GM19438 (cell line): ENCODE measurements around the gene METTL15.
"Not testable (repeated sequence)": the region's sequence is repeated elsewhere in the genome, so short reads cannot be mapped to it uniquely, and the experiment has no call there.

Experiments used
- ATAC-seq: cut with Tn5 transposase; IDR thresholded peaks from one replicate; pipeline ENCODE4 v1.9.1; 2021; ENCODE audit warnings: low read depth; ENCODE audit not compliant: unreplicated experiment

The METTL15 gene

GRCh38 chr11:28176351-28176750 is 68.2 kb downstream of the METTL15 start:
- ATAC-seq: no peak

GRCh38 chr11:28195449-28195848 is 87.3 kb downstream of the METTL15 start:
- ATAC-seq: no peak

- ATAC-seq: no peak
Measured at GRCh38 chr11:28209906-28210305, 101.7 kb downstream of the METTL15 start.

DNA sequence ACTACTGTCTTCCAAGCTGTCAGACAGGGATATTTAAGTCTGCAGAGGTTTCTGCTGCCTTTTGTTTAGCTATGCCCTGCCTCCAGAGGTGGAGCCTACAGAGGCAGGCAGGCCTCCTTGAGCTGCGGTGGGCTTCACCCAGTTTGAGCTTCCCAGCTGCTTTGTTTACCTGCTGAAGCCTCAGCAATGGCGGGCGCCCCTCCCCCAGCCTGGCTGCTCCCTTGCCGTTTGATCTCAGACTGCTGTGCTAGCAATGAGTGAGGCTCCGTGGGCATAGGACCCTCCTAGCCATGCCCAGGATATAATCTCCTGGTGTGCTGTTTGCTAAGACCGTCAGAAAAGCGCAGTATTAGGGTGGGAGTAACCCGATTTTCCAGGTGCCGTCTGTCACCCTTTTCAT is 113.9 kb downstream of the METTL15 start:
- ATAC-seq: not testable (repeated sequence)

- no peak for ATAC-seq
Measured at GRCh38 chr11:28223577-28223976, 115.4 kb downstream of the METTL15 start.

GRCh38 chr11:28223994-28224393 is 115.8 kb downstream of the METTL15 start:
- ATAC-seq: no peak

DNA sequence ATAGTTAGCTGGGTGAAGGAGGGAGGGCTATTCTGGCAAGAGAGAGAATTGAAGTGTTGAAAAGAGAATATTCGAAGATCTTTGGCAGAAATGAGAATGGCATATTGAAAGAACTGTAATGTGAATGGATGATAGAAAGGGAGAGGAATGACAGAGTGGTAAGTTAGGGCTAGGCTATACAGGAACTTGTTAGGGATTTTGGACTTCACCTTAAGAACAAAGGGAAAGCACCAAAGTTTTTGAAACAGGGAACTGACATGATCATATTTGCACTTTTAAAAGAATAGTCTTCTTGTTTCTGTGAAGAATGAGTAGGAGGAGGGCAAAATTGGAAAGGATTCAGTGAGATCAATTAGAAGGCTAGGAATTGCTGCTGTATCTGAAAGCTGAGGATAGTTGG is 119.3 kb downstream of the METTL15 start:
- no peak for ATAC-seq

DNA sequence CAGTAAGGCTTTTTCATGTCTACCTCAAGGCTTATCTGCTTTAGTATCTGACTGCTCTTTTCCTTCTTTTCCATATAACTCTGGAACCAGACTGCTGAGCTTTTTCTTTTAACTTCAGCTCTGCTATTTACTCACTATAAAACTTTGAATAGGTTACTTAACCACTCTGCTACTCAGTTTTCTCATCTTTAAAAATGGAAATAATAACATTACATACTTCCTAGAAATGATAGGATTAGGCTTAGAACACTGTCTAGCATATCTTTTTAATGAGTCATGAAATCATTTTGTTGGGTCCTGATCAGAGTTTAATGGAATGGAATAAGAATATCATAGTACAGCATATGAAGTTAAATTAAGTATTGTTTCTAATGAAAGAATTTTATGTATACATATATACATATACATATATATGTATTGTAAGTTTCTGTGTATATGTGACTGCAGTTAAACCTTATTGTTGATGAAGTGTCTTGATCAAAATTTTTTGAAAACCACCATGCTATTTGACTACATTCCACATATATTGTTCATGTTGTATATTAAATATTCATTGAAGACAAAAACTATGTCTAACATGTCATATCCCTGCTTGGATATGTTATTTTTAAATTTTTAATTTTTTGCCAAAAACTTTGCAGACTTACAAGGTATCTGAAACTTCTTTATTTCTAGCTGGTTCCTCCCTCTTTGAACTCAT is 120.2 kb downstream of the METTL15 start:
- no peak for ATAC-seq

DNA sequence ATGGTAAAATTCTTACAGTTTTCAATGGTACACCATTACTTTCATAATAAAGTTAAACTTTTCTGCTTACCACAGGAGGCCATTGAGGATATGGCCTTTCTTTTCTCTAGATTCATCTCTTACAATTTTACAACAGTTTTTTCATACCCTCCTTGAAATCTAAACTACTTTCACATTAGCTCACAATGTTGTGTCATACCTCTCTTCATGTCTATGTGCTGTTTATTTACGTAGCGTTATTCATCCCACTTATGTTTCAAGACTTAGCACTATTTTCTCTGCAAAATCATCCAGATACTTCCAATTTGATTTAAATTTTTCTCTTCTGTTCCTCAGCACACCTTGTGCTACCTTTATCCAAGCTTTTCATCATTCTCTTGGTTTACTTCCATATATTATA is 123.3 kb downstream of the METTL15 start:
- ATAC-seq: no peak

DNA sequence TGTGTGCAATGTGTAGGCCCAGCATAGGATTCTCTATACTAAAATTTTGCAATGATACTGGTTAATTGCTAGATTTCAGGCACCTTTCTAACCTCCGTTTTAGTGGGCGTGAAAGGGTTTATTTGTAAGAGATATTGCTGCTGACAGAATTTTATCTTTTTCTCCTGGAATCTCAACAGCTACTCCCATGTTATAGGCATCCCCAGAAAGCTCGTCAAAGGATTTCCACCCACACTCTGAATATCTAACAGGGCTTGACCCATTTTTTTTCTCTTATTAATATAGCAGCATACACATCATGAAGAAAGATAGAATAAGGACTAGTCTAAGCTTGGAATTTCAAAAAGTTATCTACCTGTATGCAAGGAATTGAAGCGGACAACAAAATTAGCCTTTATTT is 124.5 kb downstream of the METTL15 start:
- no peak for ATAC-seq

DNA sequence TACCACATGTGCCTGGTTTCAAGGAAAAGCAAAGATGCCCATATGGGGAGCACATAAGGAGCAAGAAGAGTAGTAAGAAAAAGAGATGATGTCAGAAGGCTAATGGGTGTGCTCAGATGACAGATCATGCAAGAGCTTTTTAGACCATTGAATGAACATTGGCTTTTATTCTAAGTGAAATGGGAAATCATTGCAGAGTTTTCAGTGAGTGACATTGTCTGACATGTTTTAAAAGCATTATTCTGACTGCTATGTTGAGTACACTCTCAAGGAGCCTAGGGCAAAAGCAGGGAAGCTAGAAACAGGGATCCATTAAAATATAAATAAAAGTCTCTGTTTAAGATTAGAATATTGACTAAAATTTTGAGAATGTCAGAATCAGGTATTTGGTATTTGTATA is 133.6 kb downstream of the METTL15 start:
- ATAC-seq: no peak

- ATAC-seq: no peak
Measured at GRCh38 chr11:28242596-28242995, 134.4 kb downstream of the METTL15 start.

DNA sequence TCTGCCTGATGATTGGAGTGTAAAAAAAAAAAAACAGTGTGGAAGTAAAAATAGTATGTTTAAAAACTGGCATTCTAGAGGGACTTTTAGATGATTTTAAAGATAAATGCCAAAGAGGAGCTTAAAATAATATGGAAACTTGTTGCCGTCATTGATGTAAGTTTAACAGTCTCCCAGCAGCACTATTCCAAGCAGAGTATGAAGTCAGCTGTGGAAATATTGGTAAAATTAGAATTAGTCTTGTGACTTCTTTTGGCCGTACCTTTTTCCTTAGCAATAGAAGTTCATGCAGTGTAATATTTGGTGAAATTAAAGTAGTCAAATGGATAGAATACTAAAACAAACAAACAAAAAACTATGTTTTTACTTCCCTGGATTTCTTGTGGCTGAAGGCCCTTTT is 134.9 kb downstream of the METTL15 start:
- no peak for ATAC-seq

DNA sequence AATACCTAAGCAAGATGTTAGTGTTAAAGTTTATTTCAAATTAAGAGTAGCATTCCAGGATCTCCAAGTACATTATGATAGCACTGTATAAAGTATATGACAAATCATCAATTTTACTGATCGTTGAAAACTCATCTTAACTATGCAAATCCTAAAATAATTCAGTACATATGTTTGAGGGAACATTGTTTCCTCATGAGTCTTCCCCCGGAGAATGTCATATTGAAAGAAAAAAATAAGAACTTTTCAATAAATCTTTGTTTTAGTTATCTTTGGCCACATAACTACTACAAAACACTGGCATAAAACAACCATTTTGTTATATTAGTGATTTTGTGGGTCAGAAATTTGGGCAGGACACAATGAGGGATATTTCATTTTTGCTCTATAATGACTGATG is 135.4 kb downstream of the METTL15 start:
- ATAC-seq: no peak

DNA sequence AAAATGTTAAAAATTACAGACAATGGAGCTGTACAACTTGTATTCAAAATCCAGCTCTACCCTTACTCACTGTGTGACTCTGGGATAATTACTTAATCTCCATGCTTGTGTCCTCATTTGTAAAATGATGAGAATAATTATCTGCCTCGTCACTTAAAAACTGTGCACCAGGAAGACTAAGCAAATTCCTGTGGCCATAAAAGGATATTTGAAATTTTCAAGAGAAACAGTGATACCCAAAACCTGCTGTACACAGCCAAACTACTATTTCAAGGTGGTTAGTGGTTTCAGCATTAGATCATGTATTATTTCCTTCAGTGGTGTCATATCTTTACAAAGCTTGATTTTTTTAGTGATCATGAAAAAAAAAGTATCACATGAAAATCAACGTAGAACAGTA is 136.9 kb downstream of the METTL15 start:
- no peak for ATAC-seq

GRCh38 chr11:28250192-28250591 is 142.0 kb downstream of the METTL15 start:
- no peak for ATAC-seq

DNA sequence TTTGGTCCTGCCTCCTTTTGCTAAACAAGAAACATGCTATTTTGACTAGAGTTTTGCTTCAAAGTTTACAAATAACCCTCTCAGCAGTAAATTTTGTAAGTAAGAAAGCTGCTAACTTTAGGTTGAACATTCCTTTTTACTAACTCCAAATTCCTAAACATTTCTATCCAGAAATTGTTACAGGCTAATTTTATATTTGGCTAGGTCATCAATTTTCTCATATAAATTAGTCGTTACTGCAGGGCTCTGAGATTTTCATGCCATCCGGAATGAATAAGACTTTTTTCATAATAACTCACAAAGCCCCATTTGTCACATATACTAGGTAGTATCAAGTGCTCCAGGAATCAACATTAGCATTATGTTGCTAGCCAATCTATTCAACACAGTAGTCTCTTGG is 143.1 kb downstream of the METTL15 start:
- no peak for ATAC-seq

- no peak for ATAC-seq
Measured at GRCh38 chr11:28257761-28258160, 149.6 kb downstream of the METTL15 start.

DNA sequence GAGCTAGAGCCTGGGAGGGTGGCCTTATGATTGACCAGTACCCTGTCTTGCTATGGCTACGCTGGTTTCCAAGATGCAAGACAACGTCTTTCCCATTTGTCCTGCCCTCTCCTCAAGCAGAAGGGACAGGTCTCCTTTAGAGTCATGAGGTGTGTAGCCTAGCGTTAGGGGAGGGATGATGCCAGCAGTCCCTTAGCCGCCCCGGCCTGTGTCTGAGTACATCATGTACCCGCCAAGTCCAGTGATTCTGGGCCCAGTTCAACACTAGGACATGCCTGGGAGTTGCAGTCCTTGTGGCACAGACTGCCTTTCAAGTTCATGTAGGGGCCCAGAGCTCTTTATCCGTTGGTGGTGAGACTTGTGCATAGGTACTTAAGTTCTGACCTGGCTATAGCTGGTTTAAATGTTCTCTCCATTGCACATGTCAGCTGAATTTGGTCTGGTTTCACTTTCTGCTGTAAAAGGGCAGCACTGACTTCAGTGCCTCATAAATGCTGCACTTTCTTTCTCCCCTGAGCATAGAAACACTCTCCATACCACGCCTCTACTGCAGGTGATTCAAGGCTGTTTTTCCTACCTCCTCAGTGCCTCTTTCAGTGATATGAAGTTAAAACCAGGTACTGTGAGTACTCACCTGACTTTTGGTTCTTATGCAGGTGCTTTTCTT is 151.1 kb downstream of the METTL15 start:
- ATAC-seq: no peak

DNA sequence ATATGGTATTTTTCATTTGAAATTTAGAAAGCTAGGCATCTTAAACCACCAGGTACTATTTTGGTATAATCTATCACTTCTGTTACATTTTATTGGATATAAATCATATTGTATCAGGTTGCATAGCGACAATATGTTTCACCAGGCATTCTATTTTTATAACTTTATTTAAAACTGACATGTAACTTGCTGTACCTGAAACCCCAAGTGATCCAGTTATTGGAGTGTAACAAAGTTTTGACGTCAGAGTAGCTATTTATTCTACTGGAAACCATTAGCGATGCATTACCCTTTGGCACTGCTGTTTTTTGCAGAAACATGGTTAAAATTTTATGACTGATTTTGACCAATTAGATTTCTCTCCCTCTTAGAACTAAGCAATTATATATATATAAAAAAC is 160.7 kb downstream of the METTL15 start:
- no peak for ATAC-seq

GRCh38 chr11:28269586-28269985 is 161.4 kb downstream of the METTL15 start:
- ATAC-seq: no peak

- not testable (repeated sequence) for ATAC-seq
Measured at GRCh38 chr11:28272247-28272646, 164.1 kb downstream of the METTL15 start.
